Measurements from ENCODE around the gene PRICKLE4.
"Not testable (repeated sequence)": the region's sequence is repeated elsewhere in the genome, so short reads cannot be mapped to it uniquely, and the experiment has no call there.

The PRICKLE4 gene

GRCh38 chr6:41744236-41744787, 36.3 kb upstream of the PRICKLE4 start:
- no peak for DNase-seq (ENCODE audit: low spot score)

DNA sequence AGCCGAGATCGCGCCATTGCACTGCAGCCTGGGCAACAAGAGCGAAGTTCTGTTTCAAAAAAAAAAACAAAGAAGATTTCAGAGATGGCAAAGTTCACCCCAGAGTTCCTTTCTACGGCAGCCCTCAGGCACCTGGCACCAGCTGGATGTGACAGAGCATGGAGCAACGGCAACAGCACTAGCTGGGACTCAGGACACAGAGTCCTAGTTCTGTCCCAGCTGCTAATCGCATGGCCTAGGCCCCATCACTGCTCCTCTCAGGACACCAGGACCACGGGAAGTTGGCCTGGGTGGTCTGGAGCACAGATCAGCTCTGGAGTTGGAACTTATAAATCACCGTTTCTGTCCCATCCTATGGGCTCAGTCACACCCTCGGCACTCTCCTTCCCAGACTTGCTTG, 34.5 kb upstream of the PRICKLE4 start:
- no peak for DNase-seq (ENCODE audit: low spot score)

- no peak for DNase-seq (ENCODE audit: low spot score)
These were observed 33.1 kb upstream of the PRICKLE4 start, which contains the start of gene PGC for GRCh38 chr6:41747256-41748101. Gene PGC (minus strand): TSS chr6:41747397. CDS start chr6:41747334, 63 bp downstream.

DNA sequence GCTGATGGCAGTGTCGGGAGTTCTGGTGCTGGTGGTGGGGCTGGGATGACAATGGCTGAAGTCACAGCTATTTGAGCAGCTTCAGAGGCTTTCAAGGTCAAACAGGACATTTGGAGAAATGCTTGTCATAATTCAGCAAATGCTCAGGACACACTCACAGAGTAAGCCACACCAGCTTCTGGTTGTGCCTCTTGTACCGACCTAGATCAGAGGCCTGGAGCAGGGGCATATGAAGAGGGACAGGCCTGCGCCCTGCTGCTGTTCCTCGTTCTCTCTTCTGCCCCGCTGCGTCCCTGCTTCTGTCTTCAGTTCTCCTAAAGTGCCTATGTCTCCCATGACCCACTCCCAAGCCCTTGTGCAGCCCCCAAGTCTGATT, 32.5 kb upstream of the PRICKLE4 start:
- no peak for DNase-seq (ENCODE audit: low spot score)

DNA sequence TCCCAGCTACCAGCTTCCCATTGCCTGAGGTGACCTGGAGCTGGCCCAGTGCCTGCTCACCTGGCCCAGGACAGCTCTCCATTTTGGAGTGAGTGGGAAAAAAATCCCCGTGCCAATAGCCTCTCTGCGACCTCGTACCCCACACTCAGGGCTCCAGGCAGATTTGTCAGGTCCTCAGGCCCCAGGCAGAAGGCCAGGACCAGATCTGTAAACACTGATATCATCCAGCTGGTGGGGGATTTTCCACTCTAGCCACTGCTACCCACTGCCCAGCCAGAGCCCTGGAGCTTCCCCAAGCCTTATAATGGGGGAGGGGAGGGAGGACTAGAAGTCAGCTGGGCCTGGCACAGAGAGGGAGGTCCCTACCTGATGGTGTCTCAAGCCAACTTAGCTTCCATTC, 32.0 kb upstream of the PRICKLE4 start:
- DNase-seq (ENCODE audit: low spot score): no peak

GRCh38 chr6:41750374-41750773, 30.2 kb upstream of the PRICKLE4 start:
- DNase-seq (ENCODE audit: low spot score): no peak

DNA sequence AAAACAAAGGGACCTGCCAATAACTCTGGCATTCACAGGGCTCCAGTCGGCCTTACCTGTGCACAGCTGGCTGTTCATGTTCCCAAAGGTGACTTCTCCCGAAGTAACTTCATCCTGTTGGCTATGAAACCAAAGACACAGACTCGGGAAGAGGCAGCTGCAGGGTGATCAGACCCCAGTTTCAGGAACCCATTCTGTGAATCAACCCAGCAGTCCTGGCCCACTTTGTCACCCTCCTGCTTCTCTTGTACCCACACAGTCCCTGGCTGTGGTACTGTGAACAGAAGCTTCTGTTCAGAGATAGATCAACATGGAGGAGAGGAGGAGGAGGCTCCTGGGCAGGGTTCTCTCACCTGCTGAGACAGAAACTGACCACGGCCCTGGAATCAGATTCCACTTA, 24.7 kb upstream of the PRICKLE4 start:
- DNase-seq (ENCODE audit: low spot score): no peak

DNA sequence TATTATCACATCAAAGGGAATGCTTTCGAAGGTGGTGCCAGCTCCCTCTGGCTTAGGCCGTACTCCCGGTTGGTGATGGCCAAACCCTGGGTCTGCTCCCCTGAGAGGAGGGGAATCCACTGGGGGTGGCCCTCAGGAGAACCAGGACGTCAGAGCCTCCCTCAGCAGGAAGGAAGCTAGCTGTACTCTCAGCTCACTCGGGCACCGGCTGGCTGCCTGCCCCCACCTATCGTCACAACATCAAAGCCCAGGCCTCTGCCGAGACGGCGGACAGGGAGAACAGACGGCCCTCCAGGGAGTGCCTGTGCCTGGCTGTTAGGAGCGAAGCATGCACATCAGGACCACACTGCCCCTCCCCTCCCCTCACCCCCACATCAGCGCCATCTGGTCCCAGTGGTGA, 24.2 kb upstream of the PRICKLE4 start:
- DNase-seq (ENCODE audit: low spot score): no peak

- no peak for DNase-seq (ENCODE audit: low spot score)
These were observed 23.3 kb upstream of the PRICKLE4 start for GRCh38 chr6:41757271-41757670.

GRCh38 chr6:41757931-41758640, 22.5 kb upstream of the PRICKLE4 start:
- no peak for DNase-seq (ENCODE audit: low spot score)

GRCh38 chr6:41758641-41759035, 21.9 kb upstream of the PRICKLE4 start:
- no peak for DNase-seq (ENCODE audit: low spot score)

- no peak for DNase-seq (ENCODE audit: low spot score)
These were observed 21.3 kb upstream of the PRICKLE4 start for GRCh38 chr6:41759106-41759904.

GRCh38 chr6:41759905-41760579, 20.5 kb upstream of the PRICKLE4 start:
- DNase-seq (ENCODE audit: low spot score): no peak

- no peak for DNase-seq (ENCODE audit: low spot score)
These were observed 17.1 kb upstream of the PRICKLE4 start for GRCh38 chr6:41763470-41763869.

DNA sequence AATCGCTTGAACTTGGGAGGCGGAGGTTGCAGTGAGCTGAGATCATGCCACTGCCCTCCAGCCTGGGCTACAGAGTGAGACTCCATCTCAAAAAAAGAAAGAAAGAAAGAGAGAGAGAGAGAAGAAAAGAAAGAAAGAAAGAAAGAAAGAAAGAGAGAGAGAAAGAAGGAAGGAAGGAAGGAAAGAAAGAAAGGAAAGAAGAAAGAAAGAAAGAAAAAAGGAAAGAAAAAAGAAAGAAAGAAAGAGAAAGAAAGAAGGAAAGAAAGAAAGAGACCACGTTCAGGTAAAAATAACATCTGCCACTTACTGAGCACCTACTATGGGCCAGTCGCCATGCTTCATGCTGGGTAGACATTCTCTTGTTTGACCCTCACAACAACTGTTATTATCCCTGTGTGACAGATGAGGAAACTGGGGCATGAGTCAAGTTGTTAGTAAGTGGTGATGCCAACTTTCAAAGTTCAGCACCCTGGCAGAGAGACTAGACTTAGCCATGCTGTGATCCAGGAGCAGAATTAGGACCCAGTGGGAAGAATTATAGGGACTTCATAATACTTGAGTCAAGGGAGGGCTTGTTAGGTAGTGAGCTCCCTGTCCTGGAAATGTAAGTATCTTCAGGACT, 14.4 kb upstream of the PRICKLE4 start:
- DNase-seq (ENCODE audit: low spot score): not testable (repeated sequence)

- no peak for DNase-seq (ENCODE audit: low spot score)
These were observed 13.3 kb upstream of the PRICKLE4 start for GRCh38 chr6:41767112-41767833.

DNA sequence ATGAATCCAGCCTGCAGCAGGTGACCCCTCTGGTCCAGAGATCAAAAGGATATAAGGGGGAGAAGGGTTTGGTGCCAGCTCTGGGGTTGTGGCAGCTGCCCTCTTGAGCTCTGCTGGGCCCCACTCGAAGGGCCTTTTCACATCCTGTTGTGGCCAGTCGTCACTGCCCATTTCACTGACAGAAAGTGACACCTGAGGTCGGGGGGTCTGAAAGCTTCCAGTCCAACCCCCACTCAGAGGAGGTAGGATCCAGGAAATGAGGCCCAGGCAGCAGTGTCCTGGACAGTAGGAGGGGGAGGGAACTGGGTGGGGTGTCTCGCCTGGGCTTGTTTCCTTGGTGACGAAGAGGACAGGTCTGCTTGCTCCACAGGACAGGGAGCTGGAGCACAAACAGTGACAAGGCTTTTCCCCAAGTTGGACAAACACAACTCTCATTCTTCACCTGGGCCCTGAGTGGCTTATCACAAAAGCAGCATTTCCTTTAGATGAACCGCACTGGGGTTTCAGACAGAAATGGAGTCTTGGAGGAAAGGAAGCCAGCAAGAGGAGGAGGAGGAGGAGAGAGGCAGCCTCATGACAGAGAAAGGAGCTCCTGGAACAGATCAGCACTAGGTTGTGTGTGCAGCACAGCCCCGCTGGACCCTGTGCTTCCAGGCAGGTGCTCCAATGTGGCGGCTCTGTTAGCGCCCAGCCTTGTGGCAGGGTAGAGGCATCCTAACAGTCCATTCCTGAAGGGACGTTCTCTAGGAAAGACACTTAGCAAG, 11.9 kb upstream of the PRICKLE4 start:
- no peak for DNase-seq (ENCODE audit: low spot score)

DNA sequence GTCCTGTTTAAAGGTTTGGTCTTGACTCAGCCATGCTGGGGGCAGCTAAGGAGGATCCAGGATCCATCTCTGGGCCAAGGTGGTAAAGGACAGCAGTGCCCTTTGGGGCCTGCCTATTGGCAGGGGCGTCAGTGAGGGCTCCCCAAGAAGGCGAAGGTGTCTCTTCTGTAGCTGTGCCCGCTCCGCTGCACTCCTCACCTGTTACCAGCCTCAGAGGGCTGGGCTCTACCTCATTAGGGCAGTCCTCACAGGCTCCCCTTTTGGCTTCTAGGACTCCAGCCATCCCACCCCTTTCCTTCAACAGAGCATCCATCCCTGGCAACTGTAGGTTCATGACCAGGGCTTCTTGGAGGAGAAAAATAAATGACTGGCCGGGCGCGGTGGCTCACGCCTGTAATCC, 11.2 kb upstream of the PRICKLE4 start:
- DNase-seq (ENCODE audit: low spot score): no peak

GRCh38 chr6:41770381-41771057, 10.1 kb upstream of the PRICKLE4 start:
- DNase-seq (ENCODE audit: low spot score): no peak

Measured in CD4-positive, alpha-beta T cell treated with Interleukin-2 at 100 ng/mL for 4 hours (primary cell).